HG03342 (cell line): ENCODE results near the gene GDNF.
"Not testable (repeated sequence)": the region's sequence is repeated elsewhere in the genome, so short reads cannot be mapped to it uniquely, and the experiment has no call there.

Experiments used
- ATAC-seq: cut with Tn5 transposase; IDR thresholded peaks from one replicate; pipeline ENCODE4 v1.9.1; 2021; ENCODE audit warnings: mild to moderate bottlenecking, moderate library complexity; ENCODE audit not compliant: unreplicated experiment

GDNF gene

DNA sequence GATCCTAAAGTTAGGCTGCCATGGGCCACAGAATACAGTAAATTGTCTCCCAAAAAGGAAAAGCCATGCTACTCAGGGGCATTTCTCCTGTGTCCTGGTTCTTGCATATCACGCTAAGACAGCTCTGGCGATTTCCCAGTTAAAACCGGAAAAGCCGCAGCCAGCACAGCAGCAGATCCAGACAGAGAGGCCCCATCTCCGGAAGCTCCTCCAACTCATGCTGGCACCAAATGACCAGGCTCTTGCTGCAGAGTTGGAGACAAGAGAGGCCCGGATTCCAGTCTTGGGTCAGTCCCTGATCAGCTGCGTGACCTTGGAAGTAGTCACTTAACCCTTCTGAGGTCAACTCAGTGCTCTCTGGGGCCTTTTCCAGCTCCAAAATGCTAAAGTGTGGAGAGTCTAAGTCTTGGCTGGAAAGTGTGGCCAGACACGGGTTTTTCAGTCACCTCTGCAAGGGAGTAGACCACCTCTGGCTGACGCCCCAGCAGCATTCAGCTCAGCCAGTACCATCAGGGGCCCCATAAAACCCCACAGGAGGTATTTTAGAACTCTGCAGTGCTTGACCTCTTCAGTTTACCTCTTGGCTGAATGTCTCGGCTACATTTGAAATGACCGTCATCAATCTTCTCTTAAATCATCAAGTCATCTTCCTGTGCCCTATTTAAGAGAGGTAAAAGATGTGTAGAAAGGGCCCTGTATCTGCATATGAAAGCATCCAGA lies 16.2 kb downstream of the GDNF start:
- no peak for ATAC-seq

DNA sequence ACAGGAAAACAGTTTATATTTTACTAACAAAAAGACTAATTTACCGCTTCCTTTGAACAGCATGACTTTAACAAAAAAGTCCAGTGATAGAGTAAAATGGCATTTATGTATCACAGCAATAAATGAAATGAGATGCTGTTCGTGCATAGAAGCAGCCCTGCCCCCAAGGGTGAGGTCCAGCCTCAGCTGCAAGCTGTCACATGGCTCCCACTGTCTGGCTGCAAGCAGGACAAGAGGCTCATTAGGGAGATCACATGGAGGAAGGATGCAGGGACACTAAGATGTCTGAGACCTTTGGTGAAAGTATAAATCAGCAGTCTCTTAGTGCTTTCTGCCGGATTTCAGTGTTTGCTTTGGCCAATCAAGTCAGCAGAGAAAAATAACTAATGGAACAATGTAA lies 23.0 kb downstream of the GDNF start:
- no peak for ATAC-seq

DNA sequence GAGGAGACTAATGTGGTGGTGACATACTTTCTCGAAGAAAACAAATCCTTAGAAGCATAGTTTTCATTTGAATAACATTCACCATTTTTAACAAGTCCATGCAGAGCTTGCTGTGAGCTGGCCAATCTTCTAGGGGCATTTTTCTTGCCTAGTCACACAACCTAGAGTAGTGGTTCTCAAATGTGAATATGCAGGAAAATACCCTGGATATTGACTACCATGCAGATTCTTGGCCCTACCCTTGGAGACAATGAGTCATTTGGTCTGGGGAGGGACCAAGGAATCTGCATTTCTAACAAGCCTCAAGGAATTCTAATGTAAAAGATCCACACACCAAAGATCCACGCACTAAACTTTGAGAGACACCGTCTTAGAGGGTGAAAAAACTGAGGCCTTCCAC lies 23.5 kb downstream of the GDNF start:
- ATAC-seq: no peak

DNA sequence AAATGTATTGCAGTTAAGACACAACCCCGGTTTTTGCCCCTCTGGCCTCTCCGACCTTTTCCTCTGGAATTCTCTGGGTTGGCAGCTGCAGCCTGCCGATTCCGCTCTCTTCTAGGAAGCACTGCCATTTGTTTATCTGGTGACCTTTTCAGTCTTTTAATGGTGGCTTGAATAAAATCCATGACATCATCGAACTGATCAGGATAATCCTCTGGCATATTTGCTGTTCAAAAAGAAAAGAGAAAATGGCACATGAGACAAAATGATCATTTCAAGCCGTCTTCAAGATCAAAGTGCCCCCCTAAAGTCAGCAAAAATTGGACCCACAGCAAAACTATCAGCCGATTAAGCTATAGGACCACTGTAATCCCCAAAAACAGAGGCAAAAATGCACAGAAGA lies 23.9 kb downstream of the GDNF start:
- no peak for ATAC-seq

DNA sequence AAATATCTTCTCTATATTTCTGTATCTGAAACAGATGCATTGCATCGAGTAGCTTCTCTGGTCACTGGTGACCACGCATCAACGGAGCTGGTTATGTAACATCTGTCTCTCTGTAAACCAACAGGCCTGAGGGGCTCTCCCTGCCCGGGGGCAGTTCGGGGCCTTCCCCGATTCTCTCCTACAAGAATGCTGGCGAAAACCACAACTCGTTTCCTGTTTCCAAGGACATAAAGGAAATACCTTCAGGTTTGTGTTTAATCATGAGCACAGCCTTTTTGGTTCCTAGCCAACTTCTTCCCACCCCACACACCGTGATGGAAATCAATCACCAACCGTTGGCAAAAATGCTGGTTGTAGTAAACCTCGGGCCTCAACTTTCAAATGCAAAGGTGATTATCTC lies 25.1 kb downstream of the GDNF start:
- ATAC-seq: peak; percentile 36

DNA sequence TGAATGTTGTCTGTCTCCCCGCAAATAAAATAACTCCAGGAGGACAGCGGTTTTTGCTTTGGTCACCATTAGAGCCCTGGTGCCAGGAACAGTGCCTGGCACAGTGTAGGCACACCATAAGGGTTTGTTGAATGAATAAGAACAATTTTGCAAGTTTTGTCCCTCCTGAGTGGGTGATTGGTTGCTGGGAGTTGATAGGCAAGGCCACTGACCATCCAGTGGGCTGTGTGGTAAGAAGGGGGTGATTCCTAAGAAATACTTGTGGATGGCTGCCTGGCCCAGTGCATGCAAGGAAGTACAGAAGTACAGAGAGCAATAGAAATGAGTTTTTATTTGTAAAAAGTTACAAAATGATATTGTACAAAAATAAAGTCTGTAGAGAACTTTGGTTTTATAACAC lies 27.5 kb downstream of the GDNF start:
- ATAC-seq: no peak

DNA sequence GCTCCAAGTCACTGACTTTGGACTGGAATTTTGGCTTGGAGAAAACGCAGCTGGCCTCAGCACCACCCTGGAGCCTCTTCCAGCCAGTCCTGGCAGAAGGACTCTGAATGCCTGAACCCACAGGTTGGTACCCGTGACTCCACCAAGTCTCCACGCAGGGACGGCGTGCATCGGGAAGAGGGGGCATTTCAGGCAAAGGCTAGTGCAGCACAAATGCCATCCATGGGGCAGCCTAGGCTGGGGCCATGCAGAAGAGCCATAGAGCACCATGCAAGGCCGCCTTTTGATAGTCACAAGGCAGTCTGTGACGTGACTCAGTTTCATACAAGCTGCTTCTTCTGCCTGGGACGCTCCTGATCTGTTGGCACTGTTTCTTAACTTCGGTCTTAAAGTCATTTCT lies 28.0 kb downstream of the GDNF start:
- ATAC-seq: no peak

DNA sequence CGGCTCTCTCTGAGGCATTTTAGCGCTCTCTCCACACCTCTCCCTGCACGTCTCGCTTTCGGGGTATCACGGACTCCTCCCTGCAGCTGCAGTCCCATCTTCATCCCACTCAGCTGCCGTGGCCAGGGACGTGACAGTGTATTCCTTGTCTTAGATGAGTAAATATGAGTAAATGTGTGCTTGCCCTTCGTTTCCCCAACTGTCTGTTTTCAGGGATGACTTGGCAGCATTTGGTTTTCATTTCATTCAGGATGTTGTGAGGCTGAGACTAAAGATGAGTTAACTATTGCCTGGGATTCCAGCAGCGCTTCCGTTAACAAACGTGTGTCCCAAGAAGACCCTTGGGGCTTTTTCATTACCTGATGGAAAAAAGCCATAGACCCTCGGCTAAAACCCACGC lies 29.5 kb downstream of the GDNF start:
- ATAC-seq: no peak

DNA sequence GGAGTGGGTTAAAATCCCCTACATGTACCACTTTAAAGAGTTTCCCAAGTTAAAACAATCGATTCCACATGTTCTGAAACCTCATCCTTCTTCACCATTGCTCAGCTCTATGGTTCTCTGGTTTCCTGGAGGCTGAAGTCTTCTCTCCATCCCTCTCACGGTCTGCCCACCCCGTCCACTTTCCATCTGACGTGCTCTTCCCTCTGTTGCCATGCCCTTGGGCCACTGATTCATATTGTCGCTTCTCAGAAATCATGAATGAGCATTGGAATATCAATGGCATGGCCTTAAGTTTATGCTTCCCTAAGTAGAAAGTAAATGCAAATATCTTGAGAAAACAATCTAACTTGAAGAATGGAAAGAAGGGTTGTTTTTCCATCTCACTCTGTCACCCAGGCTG lies 30.9 kb downstream of the GDNF start:
- no peak for ATAC-seq

DNA sequence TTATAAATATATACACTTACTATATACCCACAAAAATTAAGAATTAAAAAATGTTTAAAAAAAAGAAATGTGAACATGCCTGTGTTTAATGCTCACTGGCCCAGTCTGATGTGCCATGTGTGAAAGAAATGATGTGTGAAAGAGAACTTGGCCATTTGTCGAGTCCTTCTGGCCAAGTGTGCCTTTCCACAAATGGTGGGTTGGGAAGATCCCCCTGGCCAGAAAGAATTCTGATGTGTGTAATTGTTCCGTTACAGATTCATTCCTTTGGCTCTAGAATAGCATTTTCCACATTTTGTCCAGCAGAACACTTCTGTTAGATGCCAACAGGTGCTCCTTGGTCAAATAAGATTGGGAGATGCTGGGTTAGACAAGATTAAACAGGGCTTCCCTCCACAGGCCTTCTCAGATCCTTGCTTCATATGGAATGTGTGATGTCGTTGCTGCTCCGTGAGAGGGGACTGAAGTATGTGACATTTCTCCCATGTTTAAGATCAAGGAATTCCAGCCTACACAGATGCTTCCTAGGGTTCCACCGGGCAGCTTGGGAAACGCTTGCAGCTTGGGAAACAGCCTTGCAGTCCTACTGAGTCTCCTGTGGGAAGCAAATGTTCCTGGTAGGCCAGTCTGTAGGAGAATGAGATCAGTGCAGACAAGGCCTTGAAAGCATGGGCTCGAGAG lies 32.1 kb downstream of the GDNF start:
- no peak for ATAC-seq

DNA sequence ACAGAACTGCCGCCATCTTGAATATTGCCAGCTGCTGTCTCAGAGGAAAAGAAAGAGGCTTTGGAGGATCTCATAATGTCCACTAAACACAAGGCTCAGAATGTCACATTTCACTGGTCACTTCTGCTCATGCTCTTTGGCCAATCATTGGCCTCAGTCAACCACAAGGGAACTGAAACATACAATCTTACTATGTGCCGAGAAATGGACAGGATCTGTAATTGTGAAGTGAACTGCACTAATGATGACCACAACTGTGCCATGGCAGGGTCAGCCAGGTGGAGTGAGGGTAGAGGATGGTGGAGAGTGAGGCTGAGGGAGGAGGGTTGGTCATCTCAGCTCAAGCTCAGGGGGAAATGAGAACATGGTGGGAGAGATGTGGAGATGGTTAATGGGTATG lies 32.8 kb downstream of the GDNF start:
- peak; percentile 34 for ATAC-seq

DNA sequence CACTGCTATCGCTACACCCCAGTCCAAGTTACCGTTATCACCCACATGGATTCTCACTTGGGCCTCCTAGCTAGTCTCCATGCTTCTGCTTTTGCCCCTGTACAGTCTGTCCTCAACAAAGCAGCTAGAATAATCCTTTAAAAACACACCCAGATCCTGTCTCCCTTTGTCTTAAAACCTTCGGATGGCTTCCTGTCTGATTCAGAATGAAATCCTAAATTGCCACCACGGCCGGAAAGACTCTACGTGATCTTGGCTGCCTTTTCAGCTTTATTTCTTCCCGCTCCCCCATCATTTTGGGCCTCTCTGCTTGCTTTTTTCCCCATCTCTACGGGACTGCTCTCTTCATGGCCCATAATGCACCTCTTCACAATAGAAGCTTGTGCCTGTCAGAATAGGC lies 33.4 kb downstream of the GDNF start:
- no peak for ATAC-seq

DNA sequence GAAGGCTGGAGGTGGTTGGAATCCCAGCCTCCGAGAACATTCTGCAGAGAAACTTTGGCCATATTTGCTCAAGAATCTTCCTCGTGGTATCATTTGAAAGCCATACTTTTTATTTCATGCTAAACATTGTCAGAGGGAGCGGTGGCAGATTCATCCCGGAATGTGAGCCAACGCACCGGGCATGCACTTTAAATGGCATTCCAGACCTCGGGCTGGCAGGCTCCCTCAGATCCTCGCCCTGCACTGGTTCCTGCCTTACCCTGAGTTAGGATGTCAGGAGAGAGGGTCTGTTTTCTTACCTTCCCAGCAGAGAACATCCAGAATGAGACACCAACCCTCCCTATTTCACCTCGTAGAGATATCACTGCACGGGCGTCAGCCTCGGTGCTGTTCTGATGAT lies 33.8 kb downstream of the GDNF start:
- ATAC-seq: no peak

DNA sequence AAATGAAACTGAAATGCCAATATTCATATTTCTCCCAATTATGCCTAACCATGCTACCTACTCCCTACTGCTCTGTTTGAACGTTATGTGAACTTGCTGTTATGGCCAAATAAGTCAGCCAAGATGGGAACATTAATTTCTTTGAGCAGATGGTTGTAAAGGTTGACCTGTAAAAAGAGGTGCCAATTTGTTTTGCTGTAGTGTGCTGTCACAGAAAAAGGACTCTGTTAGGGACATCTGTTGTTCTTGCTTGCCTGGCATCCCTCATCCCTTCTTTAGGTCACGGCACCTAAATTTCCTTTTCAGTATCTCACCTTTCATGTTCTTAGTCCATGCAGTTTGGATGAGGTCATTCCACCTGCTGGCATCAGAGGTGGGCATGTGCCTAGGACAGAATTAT lies 35.4 kb downstream of the GDNF start:
- ATAC-seq: no peak

DNA sequence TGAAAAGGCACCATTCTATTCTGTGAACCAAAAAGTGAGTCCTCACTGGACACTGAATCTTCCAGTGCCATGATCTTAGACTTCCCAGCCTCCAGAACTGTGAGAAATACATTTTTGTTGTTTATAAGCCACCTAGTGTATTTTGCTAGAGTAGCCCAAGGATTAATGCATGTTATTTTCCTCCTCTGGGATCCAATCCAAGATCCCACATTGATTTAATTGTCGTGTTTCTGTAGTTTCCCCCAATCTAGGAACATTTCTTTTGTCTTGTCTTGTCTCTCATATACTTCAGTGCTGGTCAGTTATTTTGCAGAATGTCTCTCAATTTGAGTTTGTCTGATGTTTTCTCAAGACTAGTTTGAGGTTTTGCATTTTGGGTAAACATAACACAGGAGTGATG lies 36.4 kb downstream of the GDNF start:
- no peak for ATAC-seq

DNA sequence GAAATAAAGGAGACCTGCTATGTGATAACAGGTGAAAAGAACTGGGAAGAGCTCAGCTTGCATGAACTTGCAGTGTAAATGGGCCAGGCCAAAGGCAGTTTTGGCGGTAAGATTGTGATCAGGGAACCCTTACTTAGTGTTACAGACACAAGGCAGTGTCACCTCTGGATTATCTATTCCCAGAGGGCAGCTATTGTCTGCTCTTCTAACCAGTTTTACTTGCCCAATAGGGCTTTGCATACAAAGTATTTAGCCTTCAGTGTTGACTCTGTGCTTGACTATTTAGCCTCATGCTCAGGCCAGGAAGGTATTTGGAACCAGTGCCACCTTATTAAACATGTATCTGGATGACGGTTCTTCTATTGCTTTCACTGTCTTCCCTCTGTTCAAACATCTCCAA lies 38.3 kb downstream of the GDNF start:
- ATAC-seq: no peak

DNA sequence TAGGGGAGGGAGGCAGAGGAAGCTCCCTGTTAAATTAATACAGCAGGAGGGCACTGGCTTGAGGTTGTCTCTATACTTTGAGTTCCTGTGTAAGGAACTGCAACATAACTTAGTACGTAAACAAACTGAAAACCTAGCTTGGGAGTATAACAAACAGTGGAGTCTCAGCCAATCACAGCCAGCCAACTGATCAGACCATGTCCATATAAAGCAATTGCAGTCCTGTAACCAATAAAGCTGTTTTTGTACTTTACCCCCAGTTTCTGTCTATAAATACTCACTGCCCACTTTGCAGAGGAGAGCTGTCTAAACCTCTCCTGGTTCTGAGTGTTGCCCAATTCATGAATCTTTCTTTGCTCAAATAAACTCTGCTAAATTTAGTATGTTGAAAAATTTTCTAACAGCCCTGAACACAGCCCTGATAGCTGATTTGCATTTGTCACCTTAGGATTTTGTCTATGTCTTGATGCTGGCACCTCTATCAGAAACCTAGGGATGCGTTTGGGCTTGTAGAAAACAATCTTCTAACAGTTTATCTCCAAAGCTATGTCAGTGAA lies 39.9 kb downstream of the GDNF start:
- ATAC-seq: no peak

DNA sequence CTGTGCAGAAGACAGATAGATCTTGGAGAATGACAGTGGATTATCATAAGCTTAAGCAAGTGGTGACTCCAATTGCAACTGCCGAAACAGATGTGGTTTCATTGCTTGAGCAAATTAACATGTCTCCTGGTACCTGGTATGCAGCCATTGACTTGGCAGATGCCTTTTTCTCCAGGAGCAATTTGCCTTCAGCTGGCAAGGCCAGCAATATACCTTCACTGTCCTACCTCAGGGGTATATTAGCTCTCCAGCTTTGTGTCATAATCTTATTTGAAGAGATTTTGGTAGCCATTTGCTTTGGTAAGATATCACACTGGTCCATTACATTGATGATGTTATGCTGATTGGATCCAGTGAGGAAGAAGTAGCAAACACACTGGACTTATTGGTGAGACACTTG lies 43.4 kb downstream of the GDNF start:
- not testable (repeated sequence) for ATAC-seq

DNA sequence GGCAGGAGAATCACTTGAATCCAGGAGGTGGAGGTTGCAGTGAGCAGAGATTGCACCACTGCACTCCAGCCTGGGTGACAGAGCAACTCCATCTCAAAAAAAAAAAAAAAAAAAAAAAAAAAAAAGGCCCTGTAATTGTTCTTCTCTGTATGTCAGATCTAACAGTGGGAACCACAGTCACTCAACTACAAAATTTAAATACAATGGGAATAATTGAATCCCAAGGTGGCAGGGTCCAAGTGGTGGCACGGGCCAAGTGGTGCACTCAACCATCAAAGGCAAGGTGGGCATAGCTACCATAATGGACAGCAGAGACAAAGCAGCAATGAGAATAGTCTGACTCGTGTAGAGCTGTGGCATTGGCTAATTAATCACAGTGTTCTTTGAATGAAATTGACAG lies 44.5 kb downstream of the GDNF start:
- ATAC-seq: not testable (repeated sequence)

DNA sequence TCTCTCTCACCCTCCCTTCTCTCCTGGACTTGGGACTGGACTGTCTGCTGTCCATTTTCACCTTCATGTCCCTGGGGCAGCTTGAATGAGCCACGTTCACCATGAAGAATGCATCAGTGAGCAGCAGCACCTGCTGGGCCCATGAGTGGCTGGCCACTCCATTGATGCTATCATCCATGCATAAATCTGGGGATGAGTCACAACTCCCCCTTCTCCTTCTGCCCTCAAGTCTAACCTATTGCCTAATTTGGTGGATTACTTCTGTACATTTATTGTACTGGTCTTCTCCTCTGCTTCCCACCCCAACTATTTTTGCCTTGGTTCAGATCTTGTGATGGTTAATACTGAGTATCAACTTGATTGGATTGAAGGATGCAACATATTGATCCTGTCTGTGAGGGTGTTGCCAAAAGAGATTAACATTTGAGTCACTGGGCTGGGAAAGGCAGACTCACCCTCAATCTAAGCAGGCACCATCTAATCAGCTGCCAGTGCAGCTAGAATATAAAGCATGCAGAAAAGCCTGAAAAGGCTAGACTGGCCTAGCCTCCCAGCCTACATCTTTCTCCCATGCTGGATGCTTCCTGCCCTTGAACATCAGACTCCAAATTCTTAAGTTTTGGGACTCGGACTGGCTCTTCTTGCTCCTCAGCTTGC lies 46.7 kb downstream of the GDNF start:
- ATAC-seq: no peak

DNA sequence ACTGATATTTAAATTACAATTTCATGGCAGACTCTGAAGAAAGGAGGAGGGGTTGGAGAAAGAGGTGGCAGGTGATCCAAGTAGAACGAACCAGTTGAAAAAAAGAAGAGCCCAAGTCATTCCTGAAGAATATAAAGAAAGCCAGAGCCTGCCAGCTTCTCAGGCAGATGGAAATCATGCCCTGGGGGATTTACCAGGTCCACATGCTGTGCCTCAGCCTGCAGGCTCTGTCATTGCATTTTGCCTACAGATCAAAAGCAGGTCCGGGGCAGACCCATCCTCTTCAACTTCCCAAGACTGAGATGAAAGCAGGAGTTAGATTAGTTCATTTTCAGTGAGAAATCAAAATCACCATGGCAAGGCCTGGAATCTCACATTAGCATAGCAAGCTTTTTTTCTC lies 48.5 kb downstream of the GDNF start:
- no peak for ATAC-seq

DNA sequence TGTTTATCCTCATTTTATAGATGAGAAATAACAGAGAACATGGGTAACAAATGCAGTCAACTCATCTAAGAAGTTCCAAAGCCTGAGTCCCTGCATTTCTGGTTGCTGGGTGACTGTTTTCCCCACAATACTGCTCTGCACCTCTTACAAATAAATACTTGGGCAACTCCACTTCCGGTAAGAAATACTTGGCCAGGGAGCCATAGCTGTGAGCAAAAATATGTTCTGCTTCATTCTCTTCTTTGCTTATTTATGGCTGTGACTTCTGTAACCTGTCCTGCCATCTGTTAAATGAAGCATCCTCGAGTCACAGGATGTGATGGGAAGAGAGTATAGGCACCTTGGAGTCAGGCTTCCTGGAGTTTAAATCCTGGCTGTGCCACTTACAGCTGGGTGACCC lies 49.9 kb downstream of the GDNF start:
- ATAC-seq: no peak
